Gastroesophageal sphincter (tissue), 3 donors: ENCODE data around the gene TCP1.

Source experiments
- CTCF ChIP-seq, 4 experiments: fragments of 200-600 bp in 2 of 4; fragments of 450-650 bp in 2 of 4; sonication (generic) in 1 of 4; IDR thresholded peaks; one replicate each; pipeline ENCODE4 v1.5.1; 2017 to 2019; ENCODE audit warnings: antibody characterized with exemption in 4 of 4, mild to moderate bottlenecking in 2 of 4, moderate library complexity in 2 of 4
- EP300 ChIP-seq: sonication (generic); formaldehyde crosslinking; IDR thresholded peaks from one replicate; pipeline ENCODE4 v1.6.1; 2017; ENCODE audit warnings: antibody characterized with exemption, mild to moderate bottlenecking
- POLR2A ChIP-seq, 2 donors: fragments of 450-650 bp; IDR thresholded peaks; one replicate each; pipeline ENCODE4 v1.6.1; 2017; ENCODE audit warnings: antibody characterized with exemption in 2 of 2, mild to moderate bottlenecking in 2 of 2, moderate library complexity in 1 of 2
- POLR2AphosphoS5 ChIP-seq: sonication (generic); formaldehyde crosslinking; IDR thresholded peaks from one replicate; pipeline ENCODE4 v1.6.1; 2017; ENCODE audit warnings: antibody characterized with exemption

- TF ChIP-seq CTCF (IDR thresholded peaks at IDR 0.05), result no peak
- no peak for TF ChIP-seq POLR2A (IDR thresholded peaks at IDR 0.05)
- TF ChIP-seq POLR2AphosphoS5, result no peak
- no peak for TF ChIP-seq EP300
Observed at GRCh38 chr6:159766906-159767305, 22.5 kb downstream of the TCP1 start.
